Measurements from ENCODE around the gene CHST8.

Gene CHST8

GRCh38 chr19:33673996-33674625 is 52.4 kb downstream of the CHST8 start:
- TF ChIP-seq NFIC (IDR thresholded peaks at IDR 0.05) (no peak), MAX (IDR thresholded peaks at IDR 0.05) (no peak), CREB1 (IDR thresholded peaks at IDR 0.05; ENCODE audit: low read depth) (no peak), ZBTB7A (IDR thresholded peaks at IDR 0.05; ENCODE audit: low read depth) (no peak), TCF12 (IDR thresholded peaks at IDR 0.05; ENCODE audit: low read depth) (no peak), YY1 (IDR thresholded peaks at IDR 0.05; ENCODE audit: low read depth) (no peak), EGR1 (IDR thresholded peaks at IDR 0.05) (no peak), EP300 (IDR thresholded peaks at IDR 0.05; ENCODE audit: borderline replicate concordance) (no peak), CEBPB (IDR thresholded peaks at IDR 0.05) (no peak), TEAD4 (IDR thresholded peaks at IDR 0.05) (no peak), REST (IDR thresholded peaks at IDR 0.05; ENCODE audit: low read depth) (no peak), FOXM1 (IDR thresholded peaks at IDR 0.05; ENCODE audit: borderline replicate concordance, low read depth) (no peak)

GRCh38 chr19:33674626-33675367 is 53.0 kb downstream of the CHST8 start:
- TF ChIP-seq TCF12 (IDR thresholded peaks at IDR 0.05; ENCODE audit: low read depth) (no peak), NFIC (IDR thresholded peaks at IDR 0.05) (no peak), CEBPB (IDR thresholded peaks at IDR 0.05) (no peak), CREB1 (IDR thresholded peaks at IDR 0.05; ENCODE audit: low read depth) (no peak)

- TF ChIP-seq NFIC (IDR thresholded peaks at IDR 0.05) (no peak), ZBTB7A (IDR thresholded peaks at IDR 0.05; ENCODE audit: low read depth) (no peak), RAD21 (IDR thresholded peaks at IDR 0.05; ENCODE audit: low read depth) (no peak)
Observed at GRCh38 chr19:33675501-33676124, 53.9 kb downstream of the CHST8 start.

GRCh38 chr19:33676999-33677665 is 55.4 kb downstream of the CHST8 start:
- TF ChIP-seq REST (IDR thresholded peaks at IDR 0.05; ENCODE audit: low read depth) (no peak), USF1 (IDR thresholded peaks at IDR 0.05) (no peak), CEBPB (IDR thresholded peaks at IDR 0.05) (no peak), CREB1 (IDR thresholded peaks at IDR 0.05; ENCODE audit: low read depth) (no peak), RAD21 (IDR thresholded peaks at IDR 0.05; ENCODE audit: low read depth) (no peak), NFIC (IDR thresholded peaks at IDR 0.05) (no peak), EP300 (IDR thresholded peaks at IDR 0.05; ENCODE audit: borderline replicate concordance) (no peak), TEAD4 (IDR thresholded peaks at IDR 0.05) (no peak), YY1 (IDR thresholded peaks at IDR 0.05; ENCODE audit: low read depth) (no peak), FOXM1 (IDR thresholded peaks at IDR 0.05; ENCODE audit: borderline replicate concordance, low read depth) (no peak), MAX (IDR thresholded peaks at IDR 0.05) (no peak), TAF1 (IDR thresholded peaks at IDR 0.05; ENCODE audit: low read depth) (no peak), ZBTB7A (IDR thresholded peaks at IDR 0.05; ENCODE audit: low read depth) (no peak), TCF12 (IDR thresholded peaks at IDR 0.05; ENCODE audit: low read depth) (no peak), EGR1 (IDR thresholded peaks at IDR 0.05) (no peak)

- no peak for TF ChIP-seq RAD21 (IDR thresholded peaks at IDR 0.05; ENCODE audit: low read depth)
- TF ChIP-seq REST (IDR thresholded peaks at IDR 0.05; ENCODE audit: low read depth): peak; percentile 90
Observed at GRCh38 chr19:33677745-33678426, 56.1 kb downstream of the CHST8 start.
